Upper lobe of right lung (tissue), 1 donor: ENCODE results near the gene EPS8L3. TPM values are rescaled to one million over a fixed set of nuclear protein-coding genes. Genes with fewer than 3 reads are reported as not detected.
A peak's percentile ranks its signal among the peaks of the same experiment; 100 is the strongest.
"Not testable (repeated sequence)": the region's sequence is repeated elsewhere in the genome, so short reads cannot be mapped to it uniquely, and the experiment has no call there.

Source experiments
- ATAC-seq: fragments of 200-7000 bp; cut with Tn5 transposase; one replicate; pipeline ENCODE4 v1.9.1; 2020; ENCODE audit warnings: mild to moderate bottlenecking, moderate library complexity
- DNase-seq: peaks from one replicate; pipeline ENCODE4 v3.0.0-alpha.2; 2020
- H3K27ac ChIP-seq: fragments of 200-600 bp; one replicate; pipeline ENCODE4 v1.8.0; 2022
- H3K27me3 ChIP-seq: fragments of 200-600 bp; one replicate; pipeline ENCODE4 v1.8.0; 2022; ENCODE audit warnings: mild to moderate bottlenecking
- H3K36me3 ChIP-seq: fragments of 200-600 bp; one replicate; pipeline ENCODE4 v1.8.0; 2022
- H3K4me1 ChIP-seq: fragments of 200-600 bp; one replicate; pipeline ENCODE4 v1.8.0; 2022
- H3K4me3 ChIP-seq: fragments of 200-600 bp; one replicate; pipeline ENCODE4 v1.8.0; 2022; ENCODE audit warnings: mild to moderate bottlenecking
- H3K9me3 ChIP-seq: fragments of 200-600 bp; one replicate; pipeline ENCODE4 v1.8.0; 2022
- intact Hi-C: fragments of 100-400 bp; cut with DNase I; formaldehyde crosslinking; loops from one replicate; pipeline ENCODE4 v1.11.0; 2022
- total RNA-seq: library from RNA; stranded (reverse); fragmentation: NEBNext Ultra II Directional; extraction: Animal tissue kit (Norgen Biotek cat#: 25700); gene quantifications from one replicate; pipeline ENCODE4 v1.2.1, GENCODE V29; 2021
- TF ChIP-seq, protein P1 (sequence below): fragments of 200-600 bp; IDR thresholded peaks from one replicate; pipeline ENCODE4 v1.8.0; 2022; ENCODE audit warnings: antibody characterized with exemption
- donor health status: DM: no; HTN: yes; CAD: no; lungs with severe emphysema.

Gene EPS8L3
- total RNA-seq, 1 donor from 2014 or later, result not detected

DNA sequence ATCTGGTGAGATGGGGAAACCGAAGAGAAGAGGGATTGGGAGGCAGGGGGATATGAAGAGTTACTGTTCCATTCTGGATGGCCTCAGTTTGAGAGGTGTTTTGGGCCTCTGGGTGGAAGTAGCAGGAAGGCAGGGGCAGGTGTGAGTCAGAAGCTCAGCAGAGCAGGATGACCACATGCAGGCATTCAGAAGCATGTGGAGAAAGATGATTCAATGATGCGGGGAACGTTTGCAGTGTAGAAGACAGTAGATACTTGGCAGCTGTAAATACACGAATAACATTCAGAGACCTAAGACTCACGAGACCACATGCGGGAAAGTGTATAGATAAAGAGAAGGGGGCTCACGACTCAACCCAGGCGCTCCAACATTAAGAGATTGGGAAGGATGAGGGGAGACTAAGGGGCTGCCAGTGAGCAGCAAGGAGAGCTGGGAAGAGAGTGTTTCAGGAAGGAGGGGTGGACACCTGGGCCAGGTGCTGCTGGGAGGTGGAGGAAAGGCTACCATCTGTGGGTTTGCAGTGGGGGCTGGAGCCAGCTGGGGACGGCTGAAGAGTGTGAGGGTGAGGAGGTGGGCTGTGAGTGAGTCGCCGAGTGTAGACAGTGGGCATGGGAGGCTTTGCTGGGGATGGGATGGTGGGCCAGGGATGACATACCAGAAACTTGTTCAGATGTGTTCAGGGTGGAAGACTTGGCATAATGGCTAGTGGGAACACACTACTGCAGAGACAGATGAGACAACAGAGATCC is 5.8 kb upstream of the EPS8L3 start:
- intact Hi-C loops, result loop anchor here (5.0 to 10.0 kb wide), 2 partner anchors 127 to 225 kb away; partner anchors contain the start of gene GNAI3
- H3K4me1 ChIP-seq, result no peaks in the 10 kb centered on the region
- peak; percentile 40 for DNase-seq

DNA sequence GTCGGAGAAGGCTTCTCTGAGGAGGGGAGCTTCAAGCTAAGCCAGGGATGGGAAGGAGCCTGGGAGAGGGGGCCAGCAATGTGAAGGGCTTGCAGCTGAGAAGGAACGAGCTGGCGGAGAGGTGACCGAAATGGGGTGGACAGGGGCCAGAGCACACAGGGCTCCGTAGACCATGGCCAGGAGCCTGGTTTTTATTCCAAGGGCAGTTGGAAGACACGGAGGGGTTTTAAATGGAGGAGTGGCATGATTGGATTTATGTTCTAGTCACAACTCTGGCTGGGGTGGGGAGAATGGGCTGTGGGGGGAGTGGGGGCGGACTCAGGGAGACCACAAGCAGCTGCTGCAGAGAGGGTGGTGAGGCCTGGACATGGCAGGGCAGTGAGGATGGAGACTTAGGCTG is 5.1 kb upstream of the EPS8L3 start:
- Histone ChIP-seq H3K27me3 (no peaks in the 10 kb centered on the region), H3K4me1 (no peaks in the 10 kb centered on the region), H3K9me3 (no peaks in the 10 kb centered on the region), H3K4me3 (no peak overlapping the region), H3K36me3 (no peaks in the 10 kb centered on the region), H3K27ac (no peak overlapping the region)
- DNase-seq, result peak; percentile 37
- TF ChIP-seq, protein P1, sequence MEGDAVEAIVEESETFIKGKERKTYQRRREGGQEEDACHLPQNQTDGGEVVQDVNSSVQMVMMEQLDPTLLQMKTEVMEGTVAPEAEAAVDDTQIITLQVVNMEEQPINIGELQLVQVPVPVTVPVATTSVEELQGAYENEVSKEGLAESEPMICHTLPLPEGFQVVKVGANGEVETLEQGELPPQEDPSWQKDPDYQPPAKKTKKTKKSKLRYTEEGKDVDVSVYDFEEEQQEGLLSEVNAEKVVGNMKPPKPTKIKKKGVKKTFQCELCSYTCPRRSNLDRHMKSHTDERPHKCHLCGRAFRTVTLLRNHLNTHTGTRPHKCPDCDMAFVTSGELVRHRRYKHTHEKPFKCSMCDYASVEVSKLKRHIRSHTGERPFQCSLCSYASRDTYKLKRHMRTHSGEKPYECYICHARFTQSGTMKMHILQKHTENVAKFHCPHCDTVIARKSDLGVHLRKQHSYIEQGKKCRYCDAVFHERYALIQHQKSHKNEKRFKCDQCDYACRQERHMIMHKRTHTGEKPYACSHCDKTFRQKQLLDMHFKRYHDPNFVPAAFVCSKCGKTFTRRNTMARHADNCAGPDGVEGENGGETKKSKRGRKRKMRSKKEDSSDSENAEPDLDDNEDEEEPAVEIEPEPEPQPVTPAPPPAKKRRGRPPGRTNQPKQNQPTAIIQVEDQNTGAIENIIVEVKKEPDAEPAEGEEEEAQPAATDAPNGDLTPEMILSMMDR, result no peak
- intact Hi-C loops, result no loop called here
- no peak for ATAC-seq

More for the DNA sequence above, 5.8 kb upstream of the EPS8L3 start:
- no peaks in the 10 kb centered on the region for H3K9me3 ChIP-seq
- ATAC-seq, result no peak
- TF ChIP-seq, protein P1, result no peak
- H3K27ac ChIP-seq, result no peak overlapping the region
- no peaks in the 10 kb centered on the region for H3K36me3 ChIP-seq
- no peak overlapping the region for H3K4me3 ChIP-seq
- no peaks in the 10 kb centered on the region for H3K27me3 ChIP-seq

DNA sequence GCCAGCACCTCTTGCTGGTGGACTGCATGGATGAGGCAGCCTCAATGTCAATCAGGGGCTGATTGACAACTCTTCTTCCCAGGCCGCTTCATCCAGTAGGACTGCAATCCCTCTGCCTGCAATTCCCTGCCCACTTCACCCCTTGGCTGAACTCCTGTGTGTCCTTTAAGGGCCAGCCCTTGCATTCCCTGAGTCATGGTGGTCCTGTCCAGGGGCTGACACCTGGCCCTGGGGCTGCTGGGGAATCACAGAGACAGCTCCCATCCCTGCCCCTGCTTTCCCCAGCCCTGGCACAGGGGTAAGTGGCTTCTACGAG is 4.6 kb upstream of the EPS8L3 start:
- Histone ChIP-seq H3K27ac (no peak overlapping the region), H3K4me1 (peaks cover 2% of the 10 kb centered on the region), H3K4me3 (no peak overlapping the region), H3K36me3 (no peaks in the 10 kb centered on the region), H3K27me3 (no peaks in the 10 kb centered on the region), H3K9me3 (no peaks in the 10 kb centered on the region)
- ATAC-seq, result no peak
- TF ChIP-seq, protein P1, result no peak
- intact Hi-C loops, result no loop called here
- DNase-seq, result peak; percentile 25

DNA sequence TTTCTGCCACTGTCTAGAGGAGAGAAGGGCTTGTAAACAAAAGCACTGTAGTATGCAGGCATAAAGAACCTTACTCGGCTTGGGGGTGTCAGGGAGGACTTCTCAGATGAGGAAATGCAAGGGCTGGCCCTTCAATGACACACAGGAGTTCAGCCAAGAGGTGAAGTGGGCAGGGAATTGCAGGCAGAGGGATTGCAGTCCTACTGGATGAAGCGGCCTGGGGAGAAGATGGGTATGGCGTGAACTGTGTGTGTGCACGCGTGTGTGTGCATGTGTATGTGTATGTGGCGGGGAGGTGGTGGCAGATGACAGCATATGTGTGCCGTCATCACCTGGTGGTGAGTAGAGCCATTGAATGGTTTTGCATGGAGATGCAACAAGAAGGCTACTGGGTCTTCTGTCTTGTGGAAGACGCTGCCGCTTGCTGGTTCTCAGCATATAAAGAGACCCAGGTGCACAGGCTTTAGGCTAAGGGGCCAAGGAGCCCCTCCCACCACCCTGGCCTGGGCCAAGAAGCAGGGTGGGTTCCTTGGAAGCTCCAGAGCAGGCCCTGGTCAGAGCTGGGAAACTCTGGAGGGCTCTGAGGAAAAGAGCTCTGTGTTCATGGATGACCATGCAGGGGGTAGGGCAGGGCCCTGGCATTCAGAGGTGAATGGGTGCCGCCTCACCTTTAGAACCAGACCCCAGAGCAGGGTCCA is 4.1 kb upstream of the EPS8L3 start:
- Histone ChIP-seq H3K9me3 (no peaks in the 10 kb centered on the region), H3K27me3 (no peaks in the 10 kb centered on the region), H3K27ac (no peak overlapping the region), H3K4me3 (no peak overlapping the region), H3K36me3 (no peaks in the 10 kb centered on the region), H3K4me1 (peaks cover 7% of the 10 kb centered on the region)
- ATAC-seq, result no peak
- intact Hi-C loops, result no loop called here
- DNase-seq, result peak; percentile 45
- TF ChIP-seq, protein P1, result no peak

DNA sequence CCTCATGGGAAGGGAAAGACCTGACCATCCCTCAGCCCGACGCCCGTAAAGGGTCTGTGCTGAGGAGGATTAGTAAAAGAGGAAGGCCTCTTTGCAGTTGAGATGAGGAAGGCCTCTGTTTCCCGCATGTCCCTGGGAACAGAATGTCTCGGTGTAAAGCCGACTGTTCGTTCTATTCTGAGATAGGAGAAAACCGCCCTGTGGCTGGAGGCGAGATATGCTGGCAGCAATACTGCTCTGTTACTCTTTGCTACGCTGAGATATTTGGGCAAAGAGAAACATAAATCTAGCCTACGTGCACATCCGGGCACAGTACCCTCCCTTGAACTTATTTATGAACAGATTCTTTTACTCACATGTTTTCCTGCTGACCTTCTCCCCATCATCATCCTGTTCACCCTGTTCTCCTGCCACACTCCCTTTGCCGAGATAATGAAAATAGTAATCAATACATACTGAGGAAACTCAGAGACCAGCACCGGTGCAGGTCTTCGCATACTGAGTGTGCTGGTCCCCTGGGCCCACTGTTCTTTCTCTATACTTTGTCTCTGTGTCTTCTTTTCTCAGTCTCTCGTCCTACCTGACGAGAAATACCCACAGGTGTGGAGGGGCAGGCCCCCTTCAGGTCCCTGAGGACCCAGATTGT is 3.4 kb upstream of the EPS8L3 start:
- intact Hi-C loops, ATAC-seq, H3K4me3 ChIP-seq, H3K36me3 ChIP-seq, H3K4me1 ChIP-seq, H3K27me3 ChIP-seq, H3K27ac ChIP-seq, H3K9me3 ChIP-seq: not testable (repeated sequence)
- peak; percentile 17 for DNase-seq
